ENCODE results near the gene PDE4D. TPM values are rescaled to one million over a fixed set of nuclear protein-coding genes. Genes with fewer than 3 reads are reported as not detected.

PDE4D gene
- total RNA-seq, 1 experiment from 2014 or later, result 2.1 TPM

DNA sequence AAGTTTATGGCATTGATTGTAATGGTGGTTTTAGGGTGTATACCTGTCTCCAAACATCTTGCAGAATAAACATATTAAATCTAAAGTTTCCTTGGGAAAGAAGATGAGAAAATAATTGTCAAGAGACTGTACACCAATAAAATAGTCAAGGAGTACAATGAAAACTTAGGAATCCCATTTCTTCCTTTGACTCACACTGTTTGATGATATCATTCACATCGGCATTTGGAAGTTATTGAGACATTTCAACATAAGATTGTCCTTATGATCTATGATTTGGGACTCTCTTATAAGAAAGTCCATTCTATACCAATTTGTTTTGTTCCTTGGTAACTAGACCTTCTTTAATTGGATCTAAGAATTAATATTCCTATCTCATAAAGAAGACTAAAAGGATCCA, 828.0 kb downstream of the PDE4D start:
- Histone ChIP-seq H2BK5ac (ENCODE audit: insufficient read length, low read length) (no peak overlapping the region), H2BK20ac (ENCODE audit: low read depth, low read length, poor library complexity, severe bottlenecking) (no peak overlapping the region), H3K9ac (ENCODE audit: extremely low read depth, insufficient read length, low read length) (no peak overlapping the region), H3K18ac (ENCODE audit: insufficient read length, low read depth, low read length) (no peak overlapping the region), H4K20me1 (ENCODE audit: control insufficient read depth, insufficient read depth, insufficient read length) (no peaks in the 10 kb centered on the region), H2AFZ (ENCODE audit: low read length) (no peak overlapping the region), H2BK120ac (ENCODE audit: low read depth, low read length, poor library complexity, severe bottlenecking) (no peak overlapping the region), H3T11ph (ENCODE audit: low read length) (no peak overlapping the region), H4K8ac (replicated peaks; ENCODE audit: insufficient read length, low read depth, low read length) (no peak overlapping the region), H3K4me2 (ENCODE audit: insufficient read depth, insufficient read length, low read length) (no peak overlapping the region), H3K79me2 (ENCODE audit: insufficient read depth, low read length) (no peaks in the 10 kb centered on the region), H2AK5ac (ENCODE audit: insufficient read length, low read length) (no peak overlapping the region), H2BK12ac (ENCODE audit: insufficient read length, low read depth, low read length) (no peak overlapping the region), H3K27ac (ENCODE audit: insufficient read length, low read depth, low read length) (no peak overlapping the region), H3K79me1 (ENCODE audit: insufficient read depth, low read depth, low read length, poor library complexity, severe bottlenecking) (no peaks in the 10 kb centered on the region), H3K4ac (ENCODE audit: low read depth, low read length) (no peak overlapping the region), H3K56ac (ENCODE audit: insufficient read length, low read depth, low read length) (no peak overlapping the region), H3K23me2 (ENCODE audit: insufficient read length, low read depth, low read length, poor library complexity, severe bottlenecking) (no peaks in the 10 kb centered on the region), H4K5ac (ENCODE audit: insufficient read length, low read depth, low read length) (no peak overlapping the region), H2BK15ac (ENCODE audit: low read depth, low read length) (no peak overlapping the region), H3K4me1 (ENCODE audit: insufficient read depth, low read length) (no peaks in the 10 kb centered on the region), H3K23ac (ENCODE audit: insufficient read length, low read depth, low read length) (no peak overlapping the region), H3K9me3 (ENCODE audit: control insufficient read depth, low read depth, low read length) (no peaks in the 10 kb centered on the region), H3K27me3 (ENCODE audit: insufficient read depth, low read length) (no peaks in the 10 kb centered on the region), H3K14ac (ENCODE audit: insufficient read depth, low read length) (no peak overlapping the region), H4K91ac (ENCODE audit: insufficient read length, low read depth, low read length) (no peak overlapping the region)
- no peak for DNase-seq
- WGBS (ENCODE audit: extremely low coverage, insufficient read length, low lambda C conversion rate), result no CpG with 5 or more reads among the region's 1 CpG
- Mint-ChIP-seq H3K4me1 (peaks cover 4 to 5% of the 10 kb centered on the region in 2 experiments; a peak in 3 of 4 replicates), H3K36me3 (ENCODE audit: insufficient read depth in 1 of 3, low read depth in 3 of 3) (no peaks in the 10 kb centered on the region), H3K27ac (no peak overlapping the region), H3K9me3 (no peaks in the 10 kb centered on the region), H3K27me3 (ENCODE audit: low read depth) (no peaks in the 10 kb centered on the region; the same call in none of the 2 replicates), H3K4me3 (no peak overlapping the region)
- TF ChIP-seq, protein P1, sequence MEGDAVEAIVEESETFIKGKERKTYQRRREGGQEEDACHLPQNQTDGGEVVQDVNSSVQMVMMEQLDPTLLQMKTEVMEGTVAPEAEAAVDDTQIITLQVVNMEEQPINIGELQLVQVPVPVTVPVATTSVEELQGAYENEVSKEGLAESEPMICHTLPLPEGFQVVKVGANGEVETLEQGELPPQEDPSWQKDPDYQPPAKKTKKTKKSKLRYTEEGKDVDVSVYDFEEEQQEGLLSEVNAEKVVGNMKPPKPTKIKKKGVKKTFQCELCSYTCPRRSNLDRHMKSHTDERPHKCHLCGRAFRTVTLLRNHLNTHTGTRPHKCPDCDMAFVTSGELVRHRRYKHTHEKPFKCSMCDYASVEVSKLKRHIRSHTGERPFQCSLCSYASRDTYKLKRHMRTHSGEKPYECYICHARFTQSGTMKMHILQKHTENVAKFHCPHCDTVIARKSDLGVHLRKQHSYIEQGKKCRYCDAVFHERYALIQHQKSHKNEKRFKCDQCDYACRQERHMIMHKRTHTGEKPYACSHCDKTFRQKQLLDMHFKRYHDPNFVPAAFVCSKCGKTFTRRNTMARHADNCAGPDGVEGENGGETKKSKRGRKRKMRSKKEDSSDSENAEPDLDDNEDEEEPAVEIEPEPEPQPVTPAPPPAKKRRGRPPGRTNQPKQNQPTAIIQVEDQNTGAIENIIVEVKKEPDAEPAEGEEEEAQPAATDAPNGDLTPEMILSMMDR (conservative IDR thresholded peaks at IDR 0.05), result no peak
